COLO668 (cell line): ENCODE data around the gene TRIM8.

ENCODE experiments used
- DNase-seq: peaks from one replicate; lab custom pipeline; 2025; ENCODE audit not compliant: unreplicated experiment; lab: John Stamatoyannopoulos, UW

Gene TRIM8

GRCh38 chr10:102644066-102644645, at the start of gene TRIM8:
Gene TRIM8, plus strand, starts transcription at chr10:102644479. Its CDS starts 139 bp downstream, at chr10:102644618.
- peak; percentile 82 for DNase-seq

- DNase-seq: no peak
Observed at GRCh38 chr10:102595293-102595692, 49.0 kb upstream of the TRIM8 start.

GRCh38 chr10:102595897-102596296, 48.4 kb upstream of the TRIM8 start:
- no peak for DNase-seq

- DNase-seq: peak; percentile 39
Observed at GRCh38 chr10:102596506-102596971, 47.7 kb upstream of the TRIM8 start.

GRCh38 chr10:102597131-102597991, 46.9 kb upstream of the TRIM8 start:
- no peak for DNase-seq

- DNase-seq: no peak
Observed at GRCh38 chr10:102598243-102598642, 46.0 kb upstream of the TRIM8 start.

GRCh38 chr10:102599565-102600327, 44.5 kb upstream of the TRIM8 start:
- DNase-seq: peak; percentile 33

GRCh38 chr10:102600816-102601215, 43.5 kb upstream of the TRIM8 start:
- DNase-seq: no peak

GRCh38 chr10:102601639-102602038, 42.6 kb upstream of the TRIM8 start:
- DNase-seq: no peak

GRCh38 chr10:102602272-102603045, 41.8 kb upstream of the TRIM8 start:
- DNase-seq: no peak

GRCh38 chr10:102603946-102604345, 40.3 kb upstream of the TRIM8 start:
- no peak for DNase-seq

GRCh38 chr10:102604439-102604841, 39.8 kb upstream of the TRIM8 start:
- no peak for DNase-seq

- DNase-seq: no peak
Observed at GRCh38 chr10:102605712-102606111, 38.6 kb upstream of the TRIM8 start.

GRCh38 chr10:102608487-102608886, 35.8 kb upstream of the TRIM8 start:
- no peak for DNase-seq

GRCh38 chr10:102610441-102610887, 33.8 kb upstream of the TRIM8 start:
- DNase-seq: no peak

- DNase-seq: no peak
Observed at GRCh38 chr10:102611514-102612087, 32.7 kb upstream of the TRIM8 start.

- no peak for DNase-seq
Observed at GRCh38 chr10:102612964-102613275, 31.4 kb upstream of the TRIM8 start.

- no peak for DNase-seq
Observed at GRCh38 chr10:102613286-102613685, 31.0 kb upstream of the TRIM8 start.

- DNase-seq: no peak
Observed at GRCh38 chr10:102613785-102614184, 30.5 kb upstream of the TRIM8 start.

- DNase-seq: no peak
Observed at GRCh38 chr10:102614888-102615287, 29.4 kb upstream of the TRIM8 start.

GRCh38 chr10:102615361-102615760, 28.9 kb upstream of the TRIM8 start:
- peak; percentile 8 for DNase-seq
